ENCODE data around the gene HSF2. TPM values are rescaled to one million over a fixed set of nuclear protein-coding genes. Genes with fewer than 3 reads are reported as not detected.

HSF2 gene, protein sequence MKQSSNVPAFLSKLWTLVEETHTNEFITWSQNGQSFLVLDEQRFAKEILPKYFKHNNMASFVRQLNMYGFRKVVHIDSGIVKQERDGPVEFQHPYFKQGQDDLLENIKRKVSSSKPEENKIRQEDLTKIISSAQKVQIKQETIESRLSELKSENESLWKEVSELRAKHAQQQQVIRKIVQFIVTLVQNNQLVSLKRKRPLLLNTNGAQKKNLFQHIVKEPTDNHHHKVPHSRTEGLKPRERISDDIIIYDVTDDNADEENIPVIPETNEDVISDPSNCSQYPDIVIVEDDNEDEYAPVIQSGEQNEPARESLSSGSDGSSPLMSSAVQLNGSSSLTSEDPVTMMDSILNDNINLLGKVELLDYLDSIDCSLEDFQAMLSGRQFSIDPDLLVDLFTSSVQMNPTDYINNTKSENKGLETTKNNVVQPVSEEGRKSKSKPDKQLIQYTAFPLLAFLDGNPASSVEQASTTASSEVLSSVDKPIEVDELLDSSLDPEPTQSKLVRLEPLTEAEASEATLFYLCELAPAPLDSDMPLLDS
- total RNA-seq (18.5 TPM), polyA plus RNA-seq (10 to 100 TPM; 12.5 to 24.6 (median 19.7) TPM)

DNA sequence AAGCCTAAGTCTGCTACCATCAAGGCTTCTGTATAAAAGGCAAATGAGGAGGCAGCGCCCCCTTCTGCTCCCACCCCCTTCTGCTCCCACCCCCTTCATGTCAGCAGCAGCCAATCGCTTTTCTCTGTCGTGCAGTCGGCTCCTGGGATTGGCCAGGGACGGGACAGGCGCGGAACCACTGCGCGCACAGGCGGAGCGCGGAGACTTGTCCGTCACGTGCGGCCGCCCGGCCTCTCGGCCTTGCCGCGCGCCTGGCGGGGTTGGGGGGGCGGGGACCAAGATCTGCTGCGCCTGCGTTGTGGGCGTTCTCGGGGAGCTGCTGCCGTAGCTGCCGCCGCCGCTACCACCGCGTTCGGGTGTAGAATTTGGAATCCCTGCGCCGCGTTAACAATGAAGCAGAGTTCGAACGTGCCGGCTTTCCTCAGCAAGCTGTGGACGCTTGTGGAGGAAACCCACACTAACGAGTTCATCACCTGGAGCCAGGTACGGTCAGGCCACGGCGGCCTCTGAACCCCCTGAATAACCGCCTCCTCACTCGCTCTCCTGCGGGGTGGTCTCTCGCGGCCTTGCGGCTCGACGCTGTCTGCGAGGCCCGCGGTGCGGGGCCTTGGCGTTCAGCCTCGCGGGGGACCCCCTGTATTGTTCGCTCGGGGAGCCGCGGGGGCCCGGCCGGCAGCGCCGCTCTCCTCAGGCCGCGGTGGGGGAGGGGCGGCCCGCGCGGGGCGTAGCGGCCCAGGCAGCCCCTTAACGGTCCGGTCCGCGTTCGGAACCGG is at the start of gene HSF2:
Gene HSF2 (plus strand): TSS at position 305 of the 773 bp plus-strand sequence. CDS start 86 bp downstream, at position 391.
- Histone ChIP-seq H3K27me3 (ENCODE audit: control insufficient read depth, insufficient read depth, low read length) (no peaks in the 10 kb centered on the region), H3K4me3 (ENCODE audit: low read depth, low read length) (peak within 1 kb of the TSS; percentile 87), H3K27ac (ENCODE audit: insufficient read depth, low read length, poor library complexity, severe bottlenecking) (peak within 1 kb of the TSS; percentile 84), H3K9me3 (ENCODE audit: control insufficient read depth in 2 of 2, low read length in 2 of 2) (no peaks in the 10 kb centered on the region), H3K36me3 (ENCODE audit: control insufficient read depth, insufficient read depth, low read length) (no peaks in the 10 kb centered on the region), H3K4me1 (ENCODE audit: control insufficient read depth, insufficient read depth, low read length, poor library complexity, severe bottlenecking) (peaks cover 25% of the 10 kb centered on the region)
- Mint-ChIP-seq H3K9me3 (no peaks in the 10 kb centered on the region), H3K4me1 (peaks cover 19 to 38% (median 20%) of the 10 kb centered on the region in 4 donors), H3K27ac (peak within 1 kb of the TSS; percentile 83 to 99 (median 97)), H3K36me3 (peaks cover 4% of the 10 kb centered on the region), H3K4me3 (peak within 1 kb of the TSS; percentile 96 to 99 (median 98)), H3K27me3 (peaks cover under 1% of the 10 kb centered on the region)
- ATAC-seq (ENCODE audit: low read depth in 2 of 2) (peak; percentile 99), DNase-seq (peak; percentile 89 to 98 (median 93))

DNA sequence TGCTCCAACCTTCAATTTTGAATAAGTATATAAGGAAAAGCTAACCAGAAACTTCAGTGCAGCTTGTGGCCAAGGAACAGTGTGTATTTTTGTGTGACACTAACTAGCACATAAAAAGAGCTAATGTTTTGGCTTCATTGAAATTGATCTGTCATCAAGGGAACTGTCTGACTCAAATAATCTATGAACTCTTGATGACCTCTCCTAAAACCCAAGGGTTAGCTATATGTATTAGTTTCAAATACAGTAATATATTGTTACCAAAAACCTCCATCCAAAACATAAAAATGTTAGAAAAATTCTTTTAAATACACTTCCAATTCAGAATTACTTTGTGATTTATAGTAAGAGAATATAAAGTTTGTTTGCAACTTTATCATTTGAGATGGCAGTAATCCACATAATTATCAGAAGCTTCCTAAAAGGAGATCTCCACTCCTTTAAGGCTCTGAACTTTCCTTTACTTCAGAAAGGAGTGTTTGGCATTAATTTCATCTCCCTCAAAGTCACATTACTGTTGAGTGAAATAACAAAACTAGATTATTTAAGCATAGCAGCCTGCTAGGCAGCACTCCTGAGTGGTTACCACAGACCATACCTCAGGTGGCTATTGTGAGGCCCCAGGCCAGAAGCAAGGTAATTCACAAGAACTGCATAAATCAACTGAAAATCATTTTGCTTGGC is 46.3 kb upstream of the HSF2 start:
- peaks cover 8% of the 10 kb centered on the region for H3K27me3 ChIP-seq (ENCODE audit: control insufficient read depth, insufficient read depth, low read length)
- no peak for DNase-seq
- H3K9me3 ChIP-seq (ENCODE audit: control insufficient read depth in 2 of 2, low read length in 2 of 2) = no peaks in the 10 kb centered on the region
- Mint-ChIP-seq H3K9me3 (peaks cover 0 to 2% (median 0%) of the 10 kb centered on the region in 7 donors), H3K36me3 (no peaks in the 10 kb centered on the region), H3K27ac (no peak overlapping the region), H3K4me3 (no peak overlapping the region), H3K27me3 (peaks cover 7% of the 10 kb centered on the region), H3K4me1 (no peaks in the 10 kb centered on the region)
- H3K4me3 ChIP-seq (ENCODE audit: low read depth, low read length) = no peak overlapping the region
- no peak overlapping the region for H3K27ac ChIP-seq (ENCODE audit: insufficient read depth, low read length, poor library complexity, severe bottlenecking)
- no peak for ATAC-seq (ENCODE audit: low read depth in 2 of 2)
- no peaks in the 10 kb centered on the region for H3K4me1 ChIP-seq (ENCODE audit: control insufficient read depth, insufficient read depth, low read length, poor library complexity, severe bottlenecking)
- no peaks in the 10 kb centered on the region for H3K36me3 ChIP-seq (ENCODE audit: control insufficient read depth, insufficient read depth, low read length)

DNA sequence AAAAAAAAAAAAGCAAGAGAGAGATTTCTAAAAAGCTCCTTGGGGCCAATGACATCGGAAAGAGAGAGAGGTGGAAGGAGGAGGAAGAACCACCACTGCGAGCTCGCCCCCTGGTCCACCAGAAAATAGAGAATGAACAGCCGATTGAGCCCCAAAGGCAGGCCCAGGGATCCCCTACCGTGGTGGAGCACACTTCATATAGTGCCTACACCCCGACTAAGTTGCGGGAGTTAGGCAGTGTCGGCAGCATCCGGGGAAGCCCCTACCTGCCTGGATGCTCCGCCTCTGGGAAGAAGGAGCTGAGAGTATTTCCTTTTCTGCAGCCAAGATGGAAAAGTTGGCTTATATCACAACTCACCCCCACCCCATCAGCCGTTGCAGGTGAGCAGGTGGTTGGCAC is 38.6 kb upstream of the HSF2 start:
- no peak overlapping the region for H3K4me3 Mint-ChIP-seq
- H3K27ac Mint-ChIP-seq = no peak overlapping the region
- H3K4me1 Mint-ChIP-seq = no peaks in the 10 kb centered on the region
- Histone ChIP-seq H3K4me3 (ENCODE audit: low read depth, low read length) (no peak overlapping the region), H3K27ac (ENCODE audit: insufficient read depth, low read length, poor library complexity, severe bottlenecking) (no peak overlapping the region), H3K4me1 (ENCODE audit: control insufficient read depth, insufficient read depth, low read length, poor library complexity, severe bottlenecking) (no peaks in the 10 kb centered on the region), H3K36me3 (ENCODE audit: control insufficient read depth, insufficient read depth, low read length) (no peaks in the 10 kb centered on the region), H3K27me3 (ENCODE audit: control insufficient read depth, insufficient read depth, low read length) (no peaks in the 10 kb centered on the region), H3K9me3 (ENCODE audit: control insufficient read depth in 2 of 2, low read length in 2 of 2) (no peaks in the 10 kb centered on the region)
- H3K36me3 Mint-ChIP-seq = no peaks in the 10 kb centered on the region
- no peak for DNase-seq
- peaks cover 9% of the 10 kb centered on the region for H3K27me3 Mint-ChIP-seq
- ATAC-seq (ENCODE audit: low read depth in 2 of 2) = no peak
- no peaks in the 10 kb centered on the region for H3K9me3 Mint-ChIP-seq

DNA sequence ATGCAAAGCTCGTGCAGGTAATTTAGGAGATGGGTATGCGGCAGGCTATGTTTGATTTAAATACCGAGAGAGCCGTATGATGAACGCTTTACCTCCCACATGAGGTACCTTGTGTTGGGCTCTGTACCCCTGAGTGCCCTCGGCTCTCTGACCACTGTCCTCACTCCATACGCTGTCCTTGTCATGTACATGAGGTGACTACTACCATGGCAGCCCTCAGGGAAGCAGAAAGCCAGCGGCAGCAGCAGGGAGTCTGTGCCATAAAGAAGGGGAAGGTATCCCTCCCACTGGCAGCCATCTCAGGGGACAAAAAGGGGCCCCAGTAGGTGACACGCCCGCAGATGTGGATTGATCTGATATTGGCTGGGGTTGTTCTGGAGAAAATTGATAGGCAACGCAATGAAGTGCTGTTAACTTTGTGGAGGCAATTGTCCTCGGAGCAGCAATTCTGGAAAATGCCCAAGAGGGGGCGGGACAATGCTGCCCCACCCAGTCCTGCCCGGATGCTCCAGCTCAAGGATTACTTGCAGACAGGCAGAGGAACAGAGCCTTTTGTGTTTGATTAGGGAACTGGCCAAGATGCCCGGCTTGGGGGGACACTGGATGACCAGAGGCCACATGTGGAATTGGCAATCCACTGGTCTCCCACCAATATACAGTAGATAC is 38.0 kb upstream of the HSF2 start:
- Mint-ChIP-seq H3K27me3 (peaks cover 9% of the 10 kb centered on the region), H3K27ac (no peak overlapping the region), H3K36me3 (no peaks in the 10 kb centered on the region), H3K4me3 (no peak overlapping the region), H3K9me3 (no peaks in the 10 kb centered on the region), H3K4me1 (no peaks in the 10 kb centered on the region)
- no peak for ATAC-seq (ENCODE audit: low read depth in 2 of 2)
- Histone ChIP-seq H3K27ac (ENCODE audit: insufficient read depth, low read length, poor library complexity, severe bottlenecking) (no peak overlapping the region), H3K9me3 (ENCODE audit: control insufficient read depth in 2 of 2, low read length in 2 of 2) (no peaks in the 10 kb centered on the region), H3K27me3 (ENCODE audit: control insufficient read depth, insufficient read depth, low read length) (no peaks in the 10 kb centered on the region), H3K4me3 (ENCODE audit: low read depth, low read length) (no peak overlapping the region), H3K36me3 (ENCODE audit: control insufficient read depth, insufficient read depth, low read length) (no peaks in the 10 kb centered on the region), H3K4me1 (ENCODE audit: control insufficient read depth, insufficient read depth, low read length, poor library complexity, severe bottlenecking) (no peaks in the 10 kb centered on the region)
- no peak for DNase-seq

DNA sequence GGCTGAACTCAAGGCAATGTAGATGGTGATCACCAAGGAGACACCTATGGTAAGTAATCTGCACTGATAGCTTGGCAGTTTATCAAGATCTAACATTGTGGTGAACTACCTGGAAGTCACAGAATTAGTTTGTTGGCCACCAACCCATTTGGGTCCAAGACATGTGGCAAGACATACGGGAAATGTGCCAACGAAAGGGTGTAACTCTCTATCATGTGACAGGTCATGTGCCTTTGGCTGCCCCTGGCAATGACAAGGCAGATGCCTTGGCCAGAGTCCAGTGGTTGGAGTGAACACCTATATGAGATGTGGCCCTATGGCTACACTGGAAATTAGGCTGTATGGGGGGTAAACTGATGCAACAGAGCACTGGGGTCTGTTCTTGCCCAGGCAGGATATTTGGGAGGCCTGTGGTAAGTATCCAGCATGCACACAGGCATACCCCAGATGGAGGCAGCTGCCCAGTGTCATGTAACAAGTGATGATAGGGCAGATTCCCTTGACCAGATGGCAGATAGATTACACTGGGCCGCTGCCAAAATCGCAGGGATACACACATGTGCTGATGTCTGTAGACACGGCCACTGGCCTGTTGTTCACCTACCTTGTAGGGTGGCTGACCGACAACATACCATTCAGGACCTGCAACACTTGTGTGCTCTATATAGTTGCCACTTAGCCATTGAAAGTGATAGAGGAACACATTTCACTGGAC is 35.5 kb upstream of the HSF2 start:
- H3K4me1 ChIP-seq (ENCODE audit: control insufficient read depth, insufficient read depth, low read length, poor library complexity, severe bottlenecking) = no peaks in the 10 kb centered on the region
- no peak for DNase-seq
- H3K36me3 Mint-ChIP-seq = no peaks in the 10 kb centered on the region
- H3K27ac ChIP-seq (ENCODE audit: insufficient read depth, low read length, poor library complexity, severe bottlenecking) = no peak overlapping the region
- no peaks in the 10 kb centered on the region for H3K9me3 ChIP-seq (ENCODE audit: control insufficient read depth in 2 of 2, low read length in 2 of 2)
- no peak overlapping the region for H3K4me3 Mint-ChIP-seq
- H3K27me3 Mint-ChIP-seq = peaks cover 5% of the 10 kb centered on the region
- peaks cover 2% of the 10 kb centered on the region for H3K27me3 ChIP-seq (ENCODE audit: control insufficient read depth, insufficient read depth, low read length)
- no peak overlapping the region for H3K4me3 ChIP-seq (ENCODE audit: low read depth, low read length)
- no peak overlapping the region for H3K27ac Mint-ChIP-seq
- H3K36me3 ChIP-seq (ENCODE audit: control insufficient read depth, insufficient read depth, low read length) = no peaks in the 10 kb centered on the region
- no peak for ATAC-seq (ENCODE audit: low read depth in 2 of 2)
- H3K9me3 Mint-ChIP-seq = no peaks in the 10 kb centered on the region
- no peaks in the 10 kb centered on the region for H3K4me1 Mint-ChIP-seq

DNA sequence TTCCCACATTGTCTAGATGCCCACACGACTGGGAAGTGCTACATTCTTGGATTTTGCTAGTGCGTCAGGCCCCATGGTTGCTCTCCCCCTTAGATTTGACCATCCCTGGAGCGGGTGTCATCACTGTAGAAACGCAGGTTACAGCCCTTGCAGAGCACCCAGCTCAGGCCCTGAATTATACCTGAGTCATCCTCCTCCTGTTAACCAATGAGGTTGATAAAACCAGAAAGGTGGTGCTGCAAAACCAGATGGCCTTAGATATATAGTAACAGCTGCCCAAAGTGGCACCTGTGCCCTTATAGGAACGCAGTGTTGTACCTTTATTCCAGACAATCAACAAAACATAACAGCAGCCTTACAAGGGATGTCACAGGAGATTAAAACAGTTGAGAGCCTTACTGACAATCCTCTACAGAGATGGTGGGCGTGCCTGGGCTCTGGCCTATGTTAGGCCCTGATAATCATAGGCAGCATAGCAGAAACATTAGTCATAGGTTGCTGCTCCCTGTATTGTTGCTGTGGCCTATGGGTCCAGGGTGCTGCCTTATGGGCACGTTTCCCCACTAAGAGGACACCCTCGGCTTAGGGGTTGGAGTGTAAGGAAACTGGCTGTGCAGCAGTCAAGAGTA is 33.6 kb upstream of the HSF2 start:
- no peak overlapping the region for H3K4me3 ChIP-seq (ENCODE audit: low read depth, low read length)
- H3K27me3 ChIP-seq (ENCODE audit: control insufficient read depth, insufficient read depth, low read length) = peaks cover 2% of the 10 kb centered on the region
- DNase-seq = no peak
- H3K4me1 ChIP-seq (ENCODE audit: control insufficient read depth, insufficient read depth, low read length, poor library complexity, severe bottlenecking) = no peaks in the 10 kb centered on the region
- no peaks in the 10 kb centered on the region for H3K36me3 ChIP-seq (ENCODE audit: control insufficient read depth, insufficient read depth, low read length)
- no peak overlapping the region for H3K27ac Mint-ChIP-seq
- H3K4me1 Mint-ChIP-seq = no peaks in the 10 kb centered on the region
- no peak overlapping the region for H3K4me3 Mint-ChIP-seq
- no peaks in the 10 kb centered on the region for H3K9me3 Mint-ChIP-seq
- no peak overlapping the region for H3K27ac ChIP-seq (ENCODE audit: insufficient read depth, low read length, poor library complexity, severe bottlenecking)
- peaks cover 11% of the 10 kb centered on the region for H3K27me3 Mint-ChIP-seq
- ATAC-seq (ENCODE audit: low read depth in 2 of 2) = no peak
- H3K36me3 Mint-ChIP-seq = no peaks in the 10 kb centered on the region
- no peaks in the 10 kb centered on the region for H3K9me3 ChIP-seq (ENCODE audit: control insufficient read depth in 2 of 2, low read length in 2 of 2)

Measured in CD4-positive, CD25-positive, alpha-beta regulatory T cell (primary cell).